Endothelial cell of umbilical vein (primary cell): ENCODE data around the gene MEF2C. TPM values are rescaled to one million over a fixed set of nuclear protein-coding genes. Genes with fewer than 3 reads are reported as not detected.

Experiments used
- BruUV-seq: library from RNA; stranded (reverse); fragments of 400-500 nt; replicated peaks from 2 replicates; lab custom pipeline; 2021; lab: Mats Ljungman, UMichigan
- CTCF ChIA-PET: fragments of 300-600, 350-600 bp; sonication (Branson Sonifier 250); formaldehyde crosslinking; loops from one replicate; lab custom pipeline; 2021; ENCODE audit warnings: antibody characterized with exemption, inconsistent platforms; lab: Charles Lee
- POLR2A ChIA-PET: fragments of 300-600, 350-600 bp; sonication (Branson Sonifier 250); formaldehyde crosslinking; loops from one replicate; lab custom pipeline; 2021; ENCODE audit warnings: antibody characterized with exemption, inconsistent platforms; lab: Charles Lee
- DNase-seq: peaks from one replicate; pipeline ENCODE4 v3.0.0-alpha.2; 2011; ENCODE audit warnings: low read depth, low spot score
- FAIRE-seq: peaks from 2 replicates; lab custom pipeline; 2011; peaks lifted over from hg19 to GRCh38; lab: Jason Lieb, UNC
- H2AFZ ChIP-seq: 2 replicates; pipeline ENCODE4 v1.6.0; 2012; ENCODE audit warnings: low read depth, low read length, control low read depth, inconsistent platforms
- H3K27ac ChIP-seq: 2 replicates; pipeline ENCODE4 v1.5.1; 2011; ENCODE audit warnings: low read depth, mild to moderate bottlenecking, control low read depth, low read length, moderate library complexity; ENCODE audit not compliant: insufficient read depth
- H3K27me3 ChIP-seq, 2 experiments: 2 replicates each; pipeline versions ENCODE4 v1.6.0 to v1.6.1; 2011; ENCODE audit warnings: low read length in 2 of 2, mixed read lengths in 1 of 2; ENCODE audit not compliant: control insufficient read depth in 2 of 2, insufficient read depth in 2 of 2
- H3K36me3 ChIP-seq, 2 experiments: 2 replicates in 1 of 2; 3 replicates in 1 of 2; pipeline ENCODE4 v1.5.1; 2011; ENCODE audit warnings: low read length in 2 of 2, mild to moderate bottlenecking in 1 of 2, moderate library complexity in 1 of 2; ENCODE audit not compliant: control insufficient read depth in 2 of 2, insufficient read depth in 2 of 2; ENCODE audit errors: extremely low read depth in 1 of 2
- H3K4me1 ChIP-seq: 3 replicates; pipeline ENCODE4 v1.5.1; 2011; ENCODE audit warnings: mild to moderate bottlenecking, low read length; ENCODE audit not compliant: control insufficient read depth, insufficient read depth; ENCODE audit errors: extremely low read depth
- H3K4me2 ChIP-seq: 2 replicates; pipeline ENCODE4 v1.6.1; 2011; ENCODE audit warnings: low read length, control low read depth, mixed read lengths; ENCODE audit not compliant: insufficient read depth
- H3K4me3 ChIP-seq, 3 experiments: fragments of 200-600 bp in 1 of 3; sonication (generic), shearing (Covaris generic) in 1 of 3; replicated peaks in 1 of 3; 2 replicates each; pipeline ENCODE4 v1.5.1; 2011 to 2016; ENCODE audit warnings: control low read depth in 3 of 3, low read length in 3 of 3, mild to moderate bottlenecking in 2 of 3, inconsistent platforms in 1 of 3, low read depth in 1 of 3, moderate library complexity in 1 of 3; ENCODE audit not compliant: insufficient read depth in 1 of 3
- H3K79me2 ChIP-seq: 2 replicates; pipeline ENCODE4 v1.6.0; 2012; ENCODE audit warnings: low read length, inconsistent platforms; ENCODE audit not compliant: control insufficient read depth, insufficient read depth
- H3K9ac ChIP-seq: replicated peaks from 2 replicates; pipeline ENCODE3; 2011; ENCODE audit warnings: low read length, control low read depth; ENCODE audit not compliant: insufficient read depth; ENCODE audit errors: extremely low read depth
- H3K9me1 ChIP-seq: replicated peaks from 3 replicates; pipeline ENCODE4 v1.6.0; 2011; ENCODE audit warnings: mild to moderate bottlenecking, low read length; ENCODE audit not compliant: control insufficient read depth, insufficient read depth; ENCODE audit errors: extremely low read depth
- H3K9me3 ChIP-seq: replicated peaks from 2 replicates; pipeline ENCODE4 v1.5.1; 2012; ENCODE audit warnings: low read length, inconsistent platforms; ENCODE audit not compliant: control insufficient read depth, insufficient read depth
- H4K20me1 ChIP-seq: replicated peaks from 2 replicates; pipeline ENCODE3; 2011; ENCODE audit warnings: mild to moderate bottlenecking, low read length; ENCODE audit not compliant: control insufficient read depth, insufficient read depth; ENCODE audit errors: extremely low read depth
- CTCF ChIP-seq, 2 donors: IDR thresholded peaks; 1 replicate in 1 of 2; 2 replicates in 1 of 2; pipeline ENCODE4 v1.5.1; 2011; ENCODE audit warnings: low read length in 2 of 2, mild to moderate bottlenecking in 2 of 2, moderate library complexity in 2 of 2, control low read depth in 1 of 2, inconsistent platforms in 1 of 2, low read depth in 1 of 2; ENCODE audit not compliant: insufficient read depth in 1 of 2; ENCODE audit errors: extremely low read depth in 1 of 2
- EZH2 ChIP-seq: IDR thresholded peaks from 2 replicates; pipeline ENCODE4 v1.6.1; 2012; ENCODE audit warnings: borderline replicate concordance, low read depth, mild to moderate bottlenecking, moderate library complexity, low read length, inconsistent platforms; ENCODE audit not compliant: severe bottlenecking
- FOS ChIP-seq: IDR thresholded peaks from 2 replicates; pipeline ENCODE4 v1.6.1; 2011; ENCODE audit warnings: mild to moderate bottlenecking, low read length, moderate library complexity, borderline replicate concordance; ENCODE audit not compliant: insufficient read depth
- GATA2 ChIP-seq: IDR thresholded peaks from 2 replicates; pipeline ENCODE4 v1.7.0; 2011; ENCODE audit warnings: low read depth, mild to moderate bottlenecking, moderate library complexity, mixed read lengths, low read length; ENCODE audit not compliant: insufficient read length, insufficient read depth
- JUN ChIP-seq: IDR thresholded peaks from 2 replicates; pipeline ENCODE4 v1.6.1; 2011; ENCODE audit warnings: borderline replicate concordance, low read depth; ENCODE audit not compliant: insufficient read length, insufficient read depth
- MAX ChIP-seq: IDR thresholded peaks from 2 replicates; pipeline ENCODE4 v1.6.1; 2011; ENCODE audit not compliant: insufficient read depth, insufficient read length
- MYC ChIP-seq: IDR thresholded peaks from one replicate; pipeline ENCODE4 v1.6.1; 2011; ENCODE audit warnings: mild to moderate bottlenecking, low read depth, low read length
- POLR2A ChIP-seq: IDR thresholded peaks from 2 replicates; pipeline ENCODE4 v1.6.1; 2012; ENCODE audit warnings: low read depth, mild to moderate bottlenecking, control low read depth, low read length
- POLR2AphosphoS5 ChIP-seq: IDR thresholded peaks from 2 replicates; pipeline ENCODE4 v1.6.1; 2012; ENCODE audit warnings: low read depth, mild to moderate bottlenecking, control low read depth, low read length, moderate library complexity; ENCODE audit not compliant: insufficient read depth
- dilution Hi-C: fragments of 300-500 bp; cut with MboI; formaldehyde crosslinking; loops from one replicate; pipeline ENCODE4 v1.15.0; 2019; ENCODE audit warnings: low sequenced_read_pairs; ENCODE audit not compliant: extremely low pct_ligation_motif_present
- intact Hi-C: fragments of 100-400 bp; cut with micrococcal nuclease; formaldehyde crosslinking; loops from one replicate; pipeline ENCODE4 v1.10.0; 2022
- polyA plus RNA-seq, 4 experiments: library from polyadenylated mRNA; depleted of rRNA in 3 of 4; stranded (reverse) in 3 of 4; unstranded in 1 of 4; fragments of >200 nt; gene quantifications; 2 replicates each; pipeline versions ENCODE4 v1.2.1 to v1.2.3, GENCODE V29; 2011 to 2012; ENCODE audit warnings: missing spikeins in 1 of 4
- total RNA-seq: library from RNA; stranded (reverse); gene quantifications from 2 replicates; pipeline ENCODE4 v1.2.3, GENCODE V29; 2021

The MEF2C gene
- total and polyA plus RNA-seq, 2 donors (not counting 3 experiments of a cell fraction or from before 2014, with no cell fraction given) = 21.2 to 67.7 TPM

- dilution Hi-C loops (no loop called here), intact Hi-C loops (loop anchor here (2.0 kb wide), 1 partner anchor 28 kb away; no protein-coding TSS in a partner anchor)
- TF ChIP-seq GATA2 (no peak), POLR2A (no peak), MAX (no peak)
- no peaks in the 10 kb centered on the region for H3K36me3 ChIP-seq
- H3K9ac ChIP-seq = no peak overlapping the region
- POLR2A ChIA-PET = no interaction called here
- BruUV-seq = no TSS peak
- peaks cover 9% of the 10 kb centered on the region for H3K4me1 ChIP-seq
- H3K9me3 ChIP-seq = no peaks in the 10 kb centered on the region
- CTCF ChIA-PET = interaction anchor here (1.5 kb wide), 1 partner anchor 1065 kb away, joined by 5 read pairs; no protein-coding TSS in a partner anchor
- H3K9me1 ChIP-seq = no peaks in the 10 kb centered on the region
- FAIRE-seq (no peak), DNase-seq (no peak)
- no peak overlapping the region for H3K27ac ChIP-seq
- no peak overlapping the region for H3K4me2 ChIP-seq
- H4K20me1 ChIP-seq = no peaks in the 10 kb centered on the region
- H3K4me3 ChIP-seq = no peak overlapping the region
- H3K79me2 ChIP-seq = no peaks in the 10 kb centered on the region
- no peaks in the 10 kb centered on the region for H3K27me3 ChIP-seq
- H2AFZ ChIP-seq = no peak overlapping the region
Measured at GRCh38 chr5:88846434-88846833, 36.5 kb downstream of the MEF2C start.

GRCh38 chr5:88845081-88845697 is 37.8 kb downstream of the MEF2C start:
- Histone ChIP-seq H3K36me3 (no peaks in the 10 kb centered on the region), H3K4me1 (peaks cover 9% of the 10 kb centered on the region), H3K9me1 (no peaks in the 10 kb centered on the region), H3K9ac (no peak overlapping the region), H2AFZ (no peak overlapping the region), H4K20me1 (no peaks in the 10 kb centered on the region), H3K27ac (no peak overlapping the region), H3K4me2 (peak overlapping the region; percentile 38), H3K79me2 (no peaks in the 10 kb centered on the region), H3K4me3 (no peak overlapping the region), H3K27me3 (no peaks in the 10 kb centered on the region), H3K9me3 (no peaks in the 10 kb centered on the region)
- CTCF ChIA-PET = interaction anchor here (0.6 to 1.5 kb wide), 4 partner anchors 8 to 1064 kb away, joined by 3 to 5 read pairs (median 4); no protein-coding TSS in a partner anchor
- POLR2A ChIA-PET = no interaction called here
- FAIRE-seq (no peak), DNase-seq (peak; percentile 21)
- intact Hi-C loops (no loop called here), dilution Hi-C loops (no loop called here)
- BruUV-seq = no TSS peak
- TF ChIP-seq CTCF (IDR thresholded peaks at IDR 0.05; ENCODE audit: extremely low read depth in 1 of 2, insufficient read depth in 1 of 2, low read depth in 1 of 2, low read length in 2 of 2) (no peak), MAX (no peak), POLR2A (no peak), MYC (no peak), EZH2 (no peak), POLR2AphosphoS5 (no peak), FOS (no peak), JUN (no peak), GATA2 (no peak)
